ENCODE measurements around the gene PRDM16. TPM values are rescaled to one million over a fixed set of nuclear protein-coding genes. Genes with fewer than 3 reads are reported as not detected.

PRDM16 gene
- total and polyA plus RNA-seq, 2 experiments from 2014 or later: 0.14 to 0.16 TPM

DNA sequence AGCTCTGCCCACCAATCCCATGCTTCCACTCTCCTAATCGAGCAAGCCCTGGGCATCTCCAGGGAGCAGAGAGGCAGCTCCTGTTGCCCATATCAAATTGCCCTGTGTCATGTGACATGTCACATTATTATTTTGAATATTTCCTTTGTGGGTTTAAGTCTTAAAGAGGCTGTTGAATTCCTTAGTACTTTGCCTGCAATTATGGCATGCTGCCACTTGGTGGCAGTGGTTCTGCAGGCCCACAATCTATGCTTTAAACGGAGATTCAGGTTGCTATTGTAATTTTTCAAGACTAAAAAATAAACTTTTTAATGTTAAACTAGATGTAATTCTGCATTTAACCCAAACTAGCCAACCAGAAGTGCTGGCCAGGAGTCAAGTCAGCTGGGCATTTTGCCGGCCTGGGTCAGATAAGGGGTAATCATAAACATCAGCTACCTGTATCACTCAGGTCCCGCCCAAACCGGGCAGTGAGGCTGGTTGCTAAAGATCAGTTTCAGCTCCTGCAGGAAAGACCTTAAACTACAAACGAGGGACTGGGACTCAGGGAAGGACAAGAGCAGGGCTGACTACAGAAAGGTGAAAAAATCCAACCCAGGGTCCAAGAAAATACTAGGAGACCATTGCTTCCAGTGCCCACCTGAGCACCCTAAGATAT is 348.2 kb downstream of the PRDM16 start:
- H3K27ac Mint-ChIP-seq: no peak overlapping the region

GRCh38 chr1:3417934-3418333 is 348.9 kb downstream of the PRDM16 start:
- Histone ChIP-seq H3F3A (replicated peaks; ENCODE audit: low read depth) (no peaks in the 10 kb centered on the region), H3K4me3 (no peak overlapping the region), H2AFZ (no peak overlapping the region), H3K27ac (ENCODE audit: low read depth) (no peak overlapping the region), H4K20me1 (replicated peaks; ENCODE audit: insufficient read depth) (no peaks in the 10 kb centered on the region), H3K27me3 (ENCODE audit: insufficient read depth) (no peaks in the 10 kb centered on the region), H3K36me3 (ENCODE audit: insufficient read depth) (no peaks in the 10 kb centered on the region), H3K4me1 (ENCODE audit: insufficient read depth) (no peaks in the 10 kb centered on the region), H3K9me2 (ENCODE audit: insufficient read depth) (no peaks in the 10 kb centered on the region), H3K79me2 (replicated peaks; ENCODE audit: insufficient read depth) (no peaks in the 10 kb centered on the region), H3K4me2 (no peak overlapping the region)
- Mint-ChIP-seq H3K4me1 (no peaks in the 10 kb centered on the region; the same call in 2 of the 3 replicates), H3K4me3 (no peak overlapping the region), H3K36me3 (ENCODE audit: low read depth) (peaks cover 4% of the 10 kb centered on the region; the same call in 1 of the 3 replicates), H3K27me3 (ENCODE audit: insufficient read depth, low read depth, poor library complexity) (peaks cover 5% of the 10 kb centered on the region), H3K9me3 (peaks cover 14% of the 10 kb centered on the region), H3K27ac (no peak overlapping the region)
- TF ChIP-seq, protein P1, sequence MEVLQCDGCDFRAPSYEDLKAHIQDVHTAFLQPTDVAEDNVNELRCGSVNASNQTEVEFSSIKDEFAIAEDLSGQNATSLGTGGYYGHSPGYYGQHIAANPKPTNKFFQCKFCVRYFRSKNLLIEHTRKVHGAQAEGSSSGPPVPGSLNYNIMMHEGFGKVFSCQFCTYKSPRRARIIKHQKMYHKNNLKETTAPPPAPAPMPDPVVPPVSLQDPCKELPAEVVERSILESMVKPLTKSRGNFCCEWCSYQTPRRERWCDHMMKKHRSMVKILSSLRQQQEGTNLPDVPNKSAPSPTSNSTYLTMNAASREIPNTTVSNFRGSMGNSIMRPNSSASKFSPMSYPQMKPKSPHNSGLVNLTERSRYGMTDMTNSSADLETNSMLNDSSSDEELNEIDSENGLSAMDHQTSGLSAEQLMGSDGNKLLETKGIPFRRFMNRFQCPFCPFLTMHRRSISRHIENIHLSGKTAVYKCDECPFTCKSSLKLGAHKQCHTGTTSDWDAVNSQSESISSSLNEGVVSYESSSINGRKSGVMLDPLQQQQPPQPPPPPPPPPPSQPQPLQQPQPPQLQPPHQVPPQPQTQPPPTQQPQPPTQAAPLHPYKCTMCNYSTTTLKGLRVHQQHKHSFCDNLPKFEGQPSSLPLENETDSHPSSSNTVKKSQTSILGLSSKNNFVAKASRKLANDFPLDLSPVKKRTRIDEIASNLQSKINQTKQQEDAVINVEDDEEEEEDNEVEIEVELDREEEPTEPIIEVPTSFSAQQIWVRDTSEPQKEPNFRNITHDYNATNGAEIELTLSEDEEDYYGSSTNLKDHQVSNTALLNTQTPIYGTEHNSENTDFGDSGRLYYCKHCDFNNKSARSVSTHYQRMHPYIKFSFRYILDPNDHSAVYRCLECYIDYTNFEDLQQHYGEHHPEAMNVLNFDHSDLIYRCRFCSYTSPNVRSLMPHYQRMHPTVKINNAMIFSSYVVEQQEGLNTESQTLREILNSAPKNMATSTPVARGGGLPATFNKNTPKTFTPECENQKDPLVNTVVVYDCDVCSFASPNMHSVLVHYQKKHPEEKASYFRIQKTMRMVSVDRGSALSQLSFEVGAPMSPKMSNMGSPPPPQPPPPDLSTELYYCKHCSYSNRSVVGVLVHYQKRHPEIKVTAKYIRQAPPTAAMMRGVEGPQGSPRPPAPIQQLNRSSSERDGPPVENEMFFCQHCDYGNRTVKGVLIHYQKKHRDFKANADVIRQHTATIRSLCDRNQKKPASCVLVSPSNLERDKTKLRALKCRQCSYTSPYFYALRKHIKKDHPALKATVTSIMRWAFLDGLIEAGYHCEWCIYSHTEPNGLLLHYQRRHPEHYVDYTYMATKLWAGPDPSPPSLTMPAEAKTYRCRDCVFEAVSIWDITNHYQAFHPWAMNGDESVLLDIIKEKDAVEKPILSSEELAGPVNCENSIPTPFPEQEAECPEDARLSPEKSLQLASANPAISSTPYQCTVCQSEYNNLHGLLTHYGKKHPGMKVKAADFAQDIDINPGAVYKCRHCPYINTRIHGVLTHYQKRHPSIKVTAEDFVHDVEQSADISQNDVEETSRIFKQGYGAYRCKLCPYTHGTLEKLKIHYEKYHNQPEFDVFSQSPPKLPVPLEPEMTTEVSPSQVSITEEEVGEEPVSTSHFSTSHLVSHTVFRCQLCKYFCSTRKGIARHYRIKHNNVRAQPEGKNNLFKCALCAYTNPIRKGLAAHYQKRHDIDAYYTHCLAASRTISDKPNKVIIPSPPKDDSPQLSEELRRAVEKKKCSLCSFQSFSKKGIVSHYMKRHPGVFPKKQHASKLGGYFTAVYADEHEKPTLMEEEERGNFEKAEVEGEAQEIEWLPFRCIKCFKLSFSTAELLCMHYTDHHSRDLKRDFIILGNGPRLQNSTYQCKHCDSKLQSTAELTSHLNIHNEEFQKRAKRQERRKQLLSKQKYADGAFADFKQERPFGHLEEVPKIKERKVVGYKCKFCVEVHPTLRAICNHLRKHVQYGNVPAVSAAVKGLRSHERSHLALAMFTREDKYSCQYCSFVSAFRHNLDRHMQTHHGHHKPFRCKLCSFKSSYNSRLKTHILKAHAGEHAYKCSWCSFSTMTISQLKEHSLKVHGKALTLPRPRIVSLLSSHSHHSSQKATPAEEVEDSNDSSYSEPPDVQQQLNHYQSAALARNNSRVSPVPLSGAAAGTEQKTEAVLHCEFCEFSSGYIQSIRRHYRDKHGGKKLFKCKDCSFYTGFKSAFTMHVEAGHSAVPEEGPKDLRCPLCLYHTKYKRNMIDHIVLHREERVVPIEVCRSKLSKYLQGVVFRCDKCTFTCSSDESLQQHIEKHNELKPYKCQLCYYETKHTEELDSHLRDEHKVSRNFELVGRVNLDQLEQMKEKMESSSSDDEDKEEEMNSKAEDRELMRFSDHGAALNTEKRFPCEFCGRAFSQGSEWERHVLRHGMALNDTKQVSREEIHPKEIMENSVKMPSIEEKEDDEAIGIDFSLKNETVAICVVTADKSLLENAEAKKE (CRISPR knock-in tag; IDR thresholded peaks at IDR 0.05): no peak
- ATAC-seq (no peak), DNase-seq (ENCODE audit: low spot score) (no peak)

More for the DNA sequence above, 348.2 kb downstream of the PRDM16 start:
- Histone ChIP-seq H3K36me3 (ENCODE audit: insufficient read depth) (no peaks in the 10 kb centered on the region), H4K20me1 (replicated peaks; ENCODE audit: insufficient read depth) (no peaks in the 10 kb centered on the region), H3K79me2 (replicated peaks; ENCODE audit: insufficient read depth) (no peaks in the 10 kb centered on the region), H3K27me3 (ENCODE audit: insufficient read depth) (no peaks in the 10 kb centered on the region), H3K27ac (ENCODE audit: low read depth) (no peak overlapping the region), H3F3A (replicated peaks; ENCODE audit: low read depth) (no peaks in the 10 kb centered on the region), H3K9me2 (ENCODE audit: insufficient read depth) (no peaks in the 10 kb centered on the region), H3K4me1 (ENCODE audit: insufficient read depth) (no peaks in the 10 kb centered on the region), H3K4me3 (no peak overlapping the region), H2AFZ (no peak overlapping the region), H3K4me2 (no peak overlapping the region)
- peaks cover 4% of the 10 kb centered on the region; the same call in 1 of the 3 replicates for H3K36me3 Mint-ChIP-seq (ENCODE audit: low read depth)
- DNase-seq (ENCODE audit: low spot score) (no peak), ATAC-seq (no peak)
- peaks cover 14% of the 10 kb centered on the region for H3K9me3 Mint-ChIP-seq
- TF ChIP-seq EZH2phosphoT487 (IDR thresholded peaks at IDR 0.05; ENCODE audit: unreplicated experiment): no peak
- TF ChIP-seq, protein P2, sequence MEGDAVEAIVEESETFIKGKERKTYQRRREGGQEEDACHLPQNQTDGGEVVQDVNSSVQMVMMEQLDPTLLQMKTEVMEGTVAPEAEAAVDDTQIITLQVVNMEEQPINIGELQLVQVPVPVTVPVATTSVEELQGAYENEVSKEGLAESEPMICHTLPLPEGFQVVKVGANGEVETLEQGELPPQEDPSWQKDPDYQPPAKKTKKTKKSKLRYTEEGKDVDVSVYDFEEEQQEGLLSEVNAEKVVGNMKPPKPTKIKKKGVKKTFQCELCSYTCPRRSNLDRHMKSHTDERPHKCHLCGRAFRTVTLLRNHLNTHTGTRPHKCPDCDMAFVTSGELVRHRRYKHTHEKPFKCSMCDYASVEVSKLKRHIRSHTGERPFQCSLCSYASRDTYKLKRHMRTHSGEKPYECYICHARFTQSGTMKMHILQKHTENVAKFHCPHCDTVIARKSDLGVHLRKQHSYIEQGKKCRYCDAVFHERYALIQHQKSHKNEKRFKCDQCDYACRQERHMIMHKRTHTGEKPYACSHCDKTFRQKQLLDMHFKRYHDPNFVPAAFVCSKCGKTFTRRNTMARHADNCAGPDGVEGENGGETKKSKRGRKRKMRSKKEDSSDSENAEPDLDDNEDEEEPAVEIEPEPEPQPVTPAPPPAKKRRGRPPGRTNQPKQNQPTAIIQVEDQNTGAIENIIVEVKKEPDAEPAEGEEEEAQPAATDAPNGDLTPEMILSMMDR (conservative IDR thresholded peaks at IDR 0.05; ENCODE audit: low read depth in 2 of 2): peak; percentile 54 to 90
- H3K4me1 Mint-ChIP-seq: no peaks in the 10 kb centered on the region; the same call in 2 of the 3 replicates
- H3K4me3 Mint-ChIP-seq: no peak overlapping the region
- peaks cover 5% of the 10 kb centered on the region for H3K27me3 Mint-ChIP-seq (ENCODE audit: insufficient read depth, low read depth, poor library complexity)

Measured in GM23338 (cell line).